IMR-90 (cell line): ENCODE measurements around the gene RASSF10. TPM values are rescaled to one million over a fixed set of nuclear protein-coding genes. Genes with fewer than 3 reads are reported as not detected.

Source experiments
- ATAC-seq: fragments of 200-7000 bp; cut with Tn5 transposase; 2 replicates; pipeline ENCODE4 v1.9.1; 2020; ENCODE audit warnings: low read depth, mild to moderate bottlenecking, moderate library complexity
- BruUV-seq: library from RNA; stranded (reverse); fragments of 400-500 nt; replicated peaks from 2 replicates; lab custom pipeline; 2021; lab: Mats Ljungman, UMichigan
- CTCF ChIA-PET: fragments of 300-600 bp; formaldehyde crosslinking; extraction: SDS; loops from one replicate; lab custom pipeline; 2021; ENCODE audit warnings: antibody characterized with exemption; lab: Yijun Ruan, JAX
- POLR2A ChIA-PET: fragments of 300-600 bp; sonication (Branson Sonifier 250); formaldehyde crosslinking; loops from one replicate; lab custom pipeline; 2022; ENCODE audit warnings: antibody characterized with exemption; ENCODE audit not compliant: unreplicated experiment; lab: Charles Lee
- DNase-seq: peaks from one replicate; pipeline ENCODE4 v3.0.0; 2013
- H2AFZ ChIP-seq: replicated peaks from 2 replicates; pipeline ENCODE3; 2013; ENCODE audit warnings: low read length, mild to moderate bottlenecking; ENCODE audit not compliant: poor library complexity
- H2AK5ac ChIP-seq: 2 replicates; pipeline ENCODE4 v1.6.1; 2013; ENCODE audit warnings: low read depth, low read length, inconsistent platforms
- H2AK9ac ChIP-seq: replicated peaks from 2 replicates; pipeline ENCODE3; 2013; ENCODE audit warnings: mild to moderate bottlenecking, low read depth, low read length, moderate library complexity; ENCODE audit not compliant: poor library complexity
- H2BK120ac ChIP-seq: 2 replicates; pipeline ENCODE4 v1.6.1; 2013; ENCODE audit warnings: low read depth, low read length, inconsistent platforms
- H2BK15ac ChIP-seq: 3 replicates; pipeline ENCODE4 v1.6.1; 2013; ENCODE audit warnings: low read depth, low read length, inconsistent platforms
- H2BK20ac ChIP-seq: 2 replicates; pipeline ENCODE4 v1.6.1; 2013; ENCODE audit warnings: low read depth, mild to moderate bottlenecking, inconsistent platforms, low read length, moderate library complexity
- H2BK5ac ChIP-seq: 2 replicates; pipeline ENCODE4 v1.6.1; 2013; ENCODE audit warnings: mild to moderate bottlenecking, low read depth, low read length, inconsistent platforms; ENCODE audit not compliant: poor library complexity, severe bottlenecking
- H3K14ac ChIP-seq: replicated peaks from 2 replicates; pipeline ENCODE4 v1.6.1; 2013; ENCODE audit warnings: low read depth, low read length, inconsistent platforms
- H3K18ac ChIP-seq: 2 replicates; pipeline ENCODE4 v1.6.1; 2013; ENCODE audit warnings: low read depth, low read length, control low read depth
- H3K23ac ChIP-seq: 2 replicates; pipeline ENCODE4 v1.6.1; 2013; ENCODE audit warnings: low read depth, low read length, inconsistent platforms
- H3K27ac ChIP-seq: 2 replicates; pipeline ENCODE4 v1.5.1; 2013; ENCODE audit warnings: mild to moderate bottlenecking, control low read depth, low read length; ENCODE audit not compliant: insufficient read depth
- H3K27me3 ChIP-seq: 2 replicates; pipeline ENCODE4 v1.6.1; 2013; ENCODE audit warnings: low read length; ENCODE audit not compliant: control insufficient read depth, insufficient read depth
- H3K36me3 ChIP-seq: 2 replicates; pipeline ENCODE4 v1.6.1; 2013; ENCODE audit warnings: low read length, mixed read lengths; ENCODE audit not compliant: control insufficient read depth, insufficient read depth
- H3K4ac ChIP-seq: 2 replicates; pipeline ENCODE4 v1.6.1; 2013; ENCODE audit warnings: low read depth, low read length, inconsistent platforms
- H3K4me1 ChIP-seq: 2 replicates; pipeline ENCODE4 v1.6.1; 2013; ENCODE audit warnings: low read length, mixed read lengths; ENCODE audit not compliant: control insufficient read depth, insufficient read depth
- H3K4me2 ChIP-seq: 2 replicates; pipeline ENCODE4 v1.6.1; 2013; ENCODE audit warnings: low read depth, mild to moderate bottlenecking, control low read depth, low read length, moderate library complexity
- H3K4me3 ChIP-seq: 2 replicates; pipeline ENCODE4 v1.5.1; 2013; ENCODE audit warnings: low read depth, mild to moderate bottlenecking, control low read depth, low read length, moderate library complexity; ENCODE audit not compliant: insufficient read depth
- H3K56ac ChIP-seq: 2 replicates; pipeline ENCODE4 v1.6.1; 2013; ENCODE audit warnings: low read length, inconsistent platforms; ENCODE audit not compliant: insufficient read depth; ENCODE audit errors: extremely low read depth
- H3K79me1 ChIP-seq, 2 experiments: 2 replicates each; pipeline ENCODE4 v1.6.1; 2013; ENCODE audit warnings: low read length in 2 of 2, inconsistent platforms in 1 of 2, low read depth in 1 of 2
- H3K9ac ChIP-seq: 2 replicates; pipeline ENCODE4 v1.6.1; 2013; ENCODE audit warnings: low read depth, low read length, control low read depth
- H3K9me1 ChIP-seq: 2 replicates; pipeline ENCODE4 v1.6.1; 2013; ENCODE audit warnings: low read length, inconsistent platforms; ENCODE audit not compliant: insufficient read depth
- H3K9me3 ChIP-seq: 2 replicates; pipeline ENCODE4 v1.6.1; 2013; ENCODE audit warnings: low read length; ENCODE audit not compliant: control insufficient read depth, insufficient read depth
- H4K20me1 ChIP-seq: 2 replicates; pipeline ENCODE4 v1.6.1; 2013; ENCODE audit warnings: low read length, inconsistent platforms; ENCODE audit not compliant: insufficient read depth
- H4K5ac ChIP-seq: 2 replicates; pipeline ENCODE4 v1.6.1; 2013; ENCODE audit warnings: mild to moderate bottlenecking, low read depth, low read length, control low read depth
- H4K8ac ChIP-seq, 2 experiments: 2 replicates each; pipeline ENCODE4 v1.6.1; 2013; ENCODE audit warnings: low read depth in 2 of 2, low read length in 2 of 2, control low read depth in 1 of 2, inconsistent platforms in 1 of 2
- H4K91ac ChIP-seq: 2 replicates; pipeline ENCODE4 v1.6.1; 2013; ENCODE audit warnings: low read depth, low read length, inconsistent platforms; ENCODE audit not compliant: insufficient read depth
- WGBS, 2 experiments: methylation state at CpG; one replicate each; pipeline versions ENCODE4 v1.1.5 to v1.1.7; 2013; ENCODE audit warnings: missing lambda C conversion rate in 2 of 2; ENCODE audit not compliant: insufficient read length in 1 of 2; ENCODE audit errors: extremely low coverage in 2 of 2; 5-methylcytosine and 5-hydroxymethylcytosine counted together
- dilution Hi-C: fragments of 300-500 bp; cut with HindIII; formaldehyde crosslinking; loops from one replicate; pipeline ENCODE4 v1.14.3; 2018; ENCODE audit warnings: low sequenced_read_pairs; ENCODE audit not compliant: unreplicated experiment
- in situ Hi-C: fragments of 300-500 bp; cut with MboI; formaldehyde crosslinking; loops from 3 replicates; pipeline ENCODE4 v1.14.3; 2019; ENCODE audit warnings: low sequenced_read_pairs, inconsistent platforms, mixed read lengths
- intact Hi-C: fragments of 100-400 bp; cut with micrococcal nuclease; formaldehyde crosslinking; loops from 2 replicates; pipeline ENCODE4 v1.10.0; 2022
- polyA plus RNA-seq, 3 experiments: library from polyadenylated mRNA; depleted of rRNA; stranded (reverse); fragments of >200 nt; gene quantifications; 2 replicates each; pipeline ENCODE4 v1.2.3, GENCODE V29; 2012; ENCODE audit warnings: low replicate concordance in 1 of 3
- total RNA-seq: library from RNA; depleted of rRNA; stranded (reverse); fragments of >200 nt; gene quantifications from 2 replicates; pipeline ENCODE4 v1.2.3, GENCODE V29; 2012
- TF ChIP-seq, protein P1 (sequence below): fragments of 150-350 bp; IDR thresholded peaks from 2 replicates; pipeline ENCODE4 v1.6.1; 2016; ENCODE audit warnings: low read depth, mild to moderate bottlenecking, low read length, moderate library complexity, borderline replicate concordance

Gene RASSF10
- total and polyA plus RNA-seq, 2 of the 4 experiments (the other 2 are of a cell fraction): not detected

DNA sequence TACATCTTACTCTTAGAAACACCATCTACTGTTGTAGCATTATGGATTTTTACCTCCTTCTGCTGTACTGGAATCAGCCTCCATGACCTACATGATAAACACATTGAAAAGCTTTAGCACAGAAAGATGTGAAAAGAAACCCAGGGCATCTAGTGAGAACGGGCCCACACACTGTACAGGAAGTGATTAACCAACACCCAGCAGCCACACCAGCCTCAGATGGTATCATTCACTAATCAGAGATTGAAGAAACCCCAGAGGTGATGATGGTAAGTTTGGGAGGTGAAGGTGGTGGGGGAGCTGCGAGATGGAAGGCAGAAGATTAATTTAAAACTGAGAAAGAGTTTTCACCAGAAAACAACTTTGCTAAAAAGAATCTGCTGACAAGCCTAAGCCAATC, 46.1 kb downstream of the RASSF10 start:
- Histone ChIP-seq H4K8ac (no peak overlapping the region), H3K4me2 (no peak overlapping the region), H3K9me3 (no peaks in the 10 kb centered on the region), H3K18ac (no peak overlapping the region), H2BK120ac (no peak overlapping the region), H4K20me1 (no peaks in the 10 kb centered on the region), H2BK15ac (no peak overlapping the region), H3K9ac (no peak overlapping the region), H3K27ac (no peak overlapping the region), H3K79me1 (no peaks in the 10 kb centered on the region), H3K23ac (no peak overlapping the region), H3K27me3 (peaks cover 34% of the 10 kb centered on the region), H2BK20ac (no peak overlapping the region), H2AFZ (no peak overlapping the region), H3K4me3 (no peak overlapping the region), H3K4me1 (no peaks in the 10 kb centered on the region), H3K9me1 (no peaks in the 10 kb centered on the region), H3K56ac (no peak overlapping the region), H4K91ac (no peak overlapping the region), H2AK9ac (no peak overlapping the region), H2BK5ac (no peak overlapping the region), H4K5ac (no peak overlapping the region), H3K36me3 (no peaks in the 10 kb centered on the region), H3K4ac (no peak overlapping the region), H3K14ac (no peak overlapping the region), H2AK5ac (no peak overlapping the region)
- no CpG with 5 or more reads among the region's 2 CpGs for WGBS, 2 experiments
- CTCF ChIA-PET: no interaction called here
- dilution Hi-C loops (no loop called here), in situ Hi-C loops (no loop called here), intact Hi-C loops (no loop called here)
- no TSS peak for BruUV-seq
- TF ChIP-seq, protein P1, sequence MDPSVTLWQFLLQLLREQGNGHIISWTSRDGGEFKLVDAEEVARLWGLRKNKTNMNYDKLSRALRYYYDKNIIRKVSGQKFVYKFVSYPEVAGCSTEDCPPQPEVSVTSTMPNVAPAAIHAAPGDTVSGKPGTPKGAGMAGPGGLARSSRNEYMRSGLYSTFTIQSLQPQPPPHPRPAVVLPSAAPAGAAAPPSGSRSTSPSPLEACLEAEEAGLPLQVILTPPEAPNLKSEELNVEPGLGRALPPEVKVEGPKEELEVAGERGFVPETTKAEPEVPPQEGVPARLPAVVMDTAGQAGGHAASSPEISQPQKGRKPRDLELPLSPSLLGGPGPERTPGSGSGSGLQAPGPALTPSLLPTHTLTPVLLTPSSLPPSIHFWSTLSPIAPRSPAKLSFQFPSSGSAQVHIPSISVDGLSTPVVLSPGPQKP: no peak
- POLR2A ChIA-PET: no interaction called here
- DNase-seq (no peak), ATAC-seq (no peak)
